Activated CD4-positive, alpha-beta T cell treated with anti-CD3 and anti-CD28 coated beads, Interleukin-2, amount 10 ng/mL, durations not matched to agents 7 days and 5 days (primary cell): Measurements from ENCODE around the gene COPS9. TPM values are rescaled to one million over a fixed set of nuclear protein-coding genes. Genes with fewer than 3 reads are reported as not detected.
A peak's percentile ranks its signal among the peaks of the same experiment; 100 is the strongest.

ENCODE experiments used
- CTCF ChIA-PET: fragments of 350-600 bp; sonication (Branson Sonifier 250); formaldehyde crosslinking; loops from one replicate; lab custom pipeline; 2021; ENCODE audit warnings: antibody characterized with exemption; lab: Charles Lee
- POLR2A ChIA-PET: fragments of 350-600 bp; sonication (Branson Sonifier 250); formaldehyde crosslinking; loops from one replicate; lab custom pipeline; 2021; ENCODE audit warnings: antibody characterized with exemption; lab: Charles Lee
- DNase-seq: peaks from one replicate; pipeline ENCODE4 v3.0.0-alpha.2; 2020
- H3K27ac Mint-ChIP-seq: one replicate; pipeline ENCODE4 v1.8.0; 2021; ENCODE audit warnings: mild to moderate bottlenecking, moderate library complexity, mixed read lengths
- H3K27me3 Mint-ChIP-seq: one replicate; pipeline ENCODE4 v1.8.0; 2021; ENCODE audit warnings: mixed read lengths
- H3K36me3 Mint-ChIP-seq: one replicate; pipeline ENCODE4 v1.8.0; 2021; ENCODE audit warnings: low read depth, mixed read lengths
- H3K4me1 Mint-ChIP-seq: one replicate; pipeline ENCODE4 v1.8.0; 2021; ENCODE audit warnings: mixed read lengths
- H3K4me3 Mint-ChIP-seq: one replicate; pipeline ENCODE4 v1.8.0; 2021; ENCODE audit warnings: mild to moderate bottlenecking, moderate library complexity, mixed read lengths
- H3K9me3 Mint-ChIP-seq: one replicate; pipeline ENCODE4 v1.8.0; 2021; ENCODE audit warnings: mixed read lengths
- total RNA-seq, 2 experiments: library from RNA; stranded (reverse); gene quantifications; one replicate each; pipeline ENCODE4 v1.2.3, GENCODE V29; 2021

Gene COPS9
- total RNA-seq, 2 experiments from 2014 or later, result 77.9 to 115 TPM

GRCh38 chr2:240151477-240152031 is 15.4 kb upstream of the COPS9 start:
- Mint-ChIP-seq H3K27ac (no peak overlapping the region), H3K36me3 (no peaks in the 10 kb centered on the region), H3K27me3 (no peaks in the 10 kb centered on the region), H3K9me3 (peaks cover 11% of the 10 kb centered on the region), H3K4me1 (no peaks in the 10 kb centered on the region), H3K4me3 (no peak overlapping the region)
- POLR2A ChIA-PET, result no interaction called here
- no peak for DNase-seq
- CTCF ChIA-PET, result interaction anchor here (1.2 kb wide), 1 partner anchor 17 kb away, joined by 3 read pairs; no protein-coding TSS in a partner anchor

GRCh38 chr2:240149943-240150784 is 14.1 kb upstream of the COPS9 start:
- Mint-ChIP-seq H3K4me1 (no peaks in the 10 kb centered on the region), H3K27ac (no peak overlapping the region), H3K9me3 (peaks cover 11% of the 10 kb centered on the region), H3K36me3 (no peaks in the 10 kb centered on the region), H3K4me3 (no peak overlapping the region), H3K27me3 (no peaks in the 10 kb centered on the region)
- DNase-seq, result peak; percentile 37
- ChIA-PET CTCF (interaction anchor here (1.4 kb wide), 1 partner anchor 9 kb away, joined by 3 read pairs; the partner anchor contains the start of gene OTOS), POLR2A (no interaction called here)

GRCh38 chr2:240147911-240148587 is 11.9 kb upstream of the COPS9 start:
- no peak overlapping the region for H3K27ac Mint-ChIP-seq
- ChIA-PET POLR2A (no interaction called here), CTCF (no interaction called here)
- H3K4me1 Mint-ChIP-seq, result no peaks in the 10 kb centered on the region
- H3K27me3 Mint-ChIP-seq, result no peaks in the 10 kb centered on the region
- no peak for DNase-seq
- H3K9me3 Mint-ChIP-seq, result peaks cover 11% of the 10 kb centered on the region
- H3K4me3 Mint-ChIP-seq, result no peak overlapping the region
- H3K36me3 Mint-ChIP-seq, result no peaks in the 10 kb centered on the region

GRCh38 chr2:240147382-240147781 is 11.3 kb upstream of the COPS9 start:
- CTCF ChIA-PET, result no interaction called here
- no peaks in the 10 kb centered on the region for H3K27me3 Mint-ChIP-seq
- DNase-seq, result no peak

GRCh38 chr2:240146627-240147278 is 10.6 kb upstream of the COPS9 start:
- Mint-ChIP-seq H3K36me3 (no peaks in the 10 kb centered on the region), H3K4me3 (no peak overlapping the region), H3K9me3 (peaks cover 11% of the 10 kb centered on the region), H3K4me1 (no peaks in the 10 kb centered on the region), H3K27ac (no peak overlapping the region), H3K27me3 (no peaks in the 10 kb centered on the region)
- ChIA-PET POLR2A (no interaction called here), CTCF (interaction anchor here (0.6 kb wide), 1 partner anchor 121 kb away, joined by 5 read pairs; no protein-coding TSS in a partner anchor)
- DNase-seq, result no peak

More at GRCh38 chr2:240147382-240147781, 11.3 kb upstream of the COPS9 start:
- Mint-ChIP-seq H3K27ac (no peak overlapping the region), H3K36me3 (no peaks in the 10 kb centered on the region), H3K9me3 (peaks cover 11% of the 10 kb centered on the region), H3K4me3 (no peak overlapping the region), H3K4me1 (no peaks in the 10 kb centered on the region)
- POLR2A ChIA-PET, result no interaction called here

GRCh38 chr2:240146141-240146561 is 10.0 kb upstream of the COPS9 start:
- peaks cover 11% of the 10 kb centered on the region for H3K9me3 Mint-ChIP-seq
- H3K27ac Mint-ChIP-seq, result no peak overlapping the region
- no peaks in the 10 kb centered on the region for H3K36me3 Mint-ChIP-seq
- H3K4me1 Mint-ChIP-seq, result no peaks in the 10 kb centered on the region
- no peak overlapping the region for H3K4me3 Mint-ChIP-seq
- H3K27me3 Mint-ChIP-seq, result no peaks in the 10 kb centered on the region
- ChIA-PET POLR2A (no interaction called here), CTCF (interaction anchor here (0.6 kb wide), 1 partner anchor 120 kb away, joined by 5 read pairs; no protein-coding TSS in a partner anchor)
- no peak for DNase-seq

- CTCF ChIA-PET, result no interaction called here
- POLR2A ChIA-PET, result no interaction called here
- H3K9me3 Mint-ChIP-seq, result peaks cover 11% of the 10 kb centered on the region
- H3K4me3 Mint-ChIP-seq, result no peak overlapping the region
- no peaks in the 10 kb centered on the region for H3K4me1 Mint-ChIP-seq
- DNase-seq, result no peak
- H3K27me3 Mint-ChIP-seq, result no peaks in the 10 kb centered on the region
- no peak overlapping the region for H3K27ac Mint-ChIP-seq
- H3K36me3 Mint-ChIP-seq, result no peaks in the 10 kb centered on the region
Observed at GRCh38 chr2:240145461-240145860, 9.4 kb upstream of the COPS9 start.

- Mint-ChIP-seq H3K9me3 (peaks cover 11% of the 10 kb centered on the region), H3K4me3 (no peak overlapping the region), H3K27ac (no peak overlapping the region), H3K4me1 (no peaks in the 10 kb centered on the region), H3K36me3 (no peaks in the 10 kb centered on the region), H3K27me3 (no peaks in the 10 kb centered on the region)
- DNase-seq, result no peak
- ChIA-PET POLR2A (no interaction called here), CTCF (interaction anchor here (0.6 to 2.4 kb wide), 3 partner anchors 10 to 1079 kb away, joined by 3 to 16 read pairs (median 5); no protein-coding TSS in a partner anchor)
Observed at GRCh38 chr2:240144649-240145261, 8.7 kb upstream of the COPS9 start.

- Mint-ChIP-seq H3K27ac (no peak overlapping the region), H3K9me3 (peaks cover 11% of the 10 kb centered on the region), H3K4me3 (no peak overlapping the region), H3K27me3 (no peaks in the 10 kb centered on the region), H3K4me1 (no peaks in the 10 kb centered on the region), H3K36me3 (no peaks in the 10 kb centered on the region)
- CTCF ChIA-PET, result interaction anchor here (0.6 to 2.4 kb wide), 8 partner anchors 9 to 1110 kb away, joined by 3 to 16 read pairs (median 3); no protein-coding TSS in a partner anchor
- DNase-seq, result peak; percentile 80
- POLR2A ChIA-PET, result no interaction called here
Observed at GRCh38 chr2:240143801-240144648, 7.9 kb upstream of the COPS9 start.

- no peak for DNase-seq
- Mint-ChIP-seq H3K9me3 (peaks cover 11% of the 10 kb centered on the region), H3K27me3 (no peaks in the 10 kb centered on the region), H3K36me3 (no peaks in the 10 kb centered on the region), H3K4me1 (no peaks in the 10 kb centered on the region), H3K4me3 (no peak overlapping the region), H3K27ac (no peak overlapping the region)
- ChIA-PET POLR2A (no interaction called here), CTCF (interaction anchor here (0.7 to 2.4 kb wide), 5 partner anchors 28 to 1109 kb away, joined by 3 to 16 read pairs (median 3); no protein-coding TSS in a partner anchor)
Observed at GRCh38 chr2:240143276-240143675, 7.2 kb upstream of the COPS9 start.

GRCh38 chr2:240142859-240143258 is 6.8 kb upstream of the COPS9 start:
- DNase-seq, result no peak
- Mint-ChIP-seq H3K4me1 (no peaks in the 10 kb centered on the region), H3K36me3 (no peaks in the 10 kb centered on the region), H3K27ac (no peak overlapping the region), H3K27me3 (no peaks in the 10 kb centered on the region), H3K9me3 (peaks cover 11% of the 10 kb centered on the region), H3K4me3 (no peak overlapping the region)
- CTCF ChIA-PET, result interaction anchor here (2.4 kb wide), 1 partner anchor 83 kb away, joined by 16 read pairs; no protein-coding TSS in a partner anchor
- POLR2A ChIA-PET, result no interaction called here
